Keratinocyte (primary cell): ENCODE data around the gene LAMB4. TPM values are rescaled to one million over a fixed set of nuclear protein-coding genes. Genes with fewer than 3 reads are reported as not detected.

ENCODE experiments used
- DNase-seq: peaks from one replicate; pipeline ENCODE4 v3.0.0-alpha.2; 2011; ENCODE audit warnings: low read depth, missing footprints, low spot score
- FAIRE-seq: peaks from 2 replicates; lab custom pipeline; 2011; peaks lifted over from hg19 to GRCh38; lab: Jason Lieb, UNC
- H2AFZ ChIP-seq: 2 replicates; pipeline ENCODE4 v1.6.0; 2012; ENCODE audit warnings: low read length, control low read depth, inconsistent platforms; ENCODE audit not compliant: control insufficient read depth
- H3K27ac ChIP-seq: 2 replicates; pipeline ENCODE4 v1.5.1; 2011; ENCODE audit warnings: low read length; ENCODE audit not compliant: control insufficient read depth, insufficient read depth
- H3K27me3 ChIP-seq: 3 replicates; pipeline ENCODE4 v1.6.0; 2011; ENCODE audit warnings: low read length; ENCODE audit not compliant: control insufficient read depth, insufficient read depth; ENCODE audit errors: extremely low read depth
- H3K36me3 ChIP-seq, 2 experiments: 2 replicates in 1 of 2; 3 replicates in 1 of 2; pipeline ENCODE4 v1.5.1; 2011; ENCODE audit warnings: low read length in 2 of 2, mild to moderate bottlenecking in 1 of 2; ENCODE audit not compliant: control insufficient read depth in 2 of 2, insufficient read depth in 2 of 2; ENCODE audit errors: extremely low read depth in 1 of 2
- H3K4me1 ChIP-seq: 3 replicates; pipeline ENCODE4 v1.5.1; 2011; ENCODE audit warnings: low read length; ENCODE audit not compliant: control insufficient read depth, insufficient read depth; ENCODE audit errors: extremely low read depth
- H3K4me2 ChIP-seq: 3 replicates; pipeline ENCODE4 v1.6.0; 2011; ENCODE audit warnings: low read depth, low read length; ENCODE audit not compliant: control insufficient read depth, insufficient read depth; ENCODE audit errors: extremely low read depth
- H3K4me3 ChIP-seq, 3 experiments: fragments of 200-600 bp in 1 of 3; sonication (generic) in 1 of 3; 2 replicates in 2 of 3; 3 replicates in 1 of 3; pipeline ENCODE4 v1.5.1; 2011 to 2016; ENCODE audit warnings: low read length in 3 of 3, mild to moderate bottlenecking in 3 of 3, control low read depth in 2 of 3, inconsistent platforms in 1 of 3, low read depth in 1 of 3, mixed read lengths in 1 of 3, mixed run types in 1 of 3, moderate library complexity in 1 of 3; ENCODE audit not compliant: control insufficient read depth in 2 of 3, insufficient read depth in 2 of 3; ENCODE audit errors: extremely low read depth in 1 of 3
- H3K79me2 ChIP-seq: 2 replicates; pipeline ENCODE4 v1.6.0; 2012; ENCODE audit warnings: low read length; ENCODE audit not compliant: control insufficient read depth, insufficient read depth
- H3K9ac ChIP-seq: 3 replicates; pipeline ENCODE4 v1.6.0; 2011; ENCODE audit warnings: low read length; ENCODE audit not compliant: control insufficient read depth, insufficient read depth; ENCODE audit errors: extremely low read depth
- H3K9me1 ChIP-seq: 3 replicates; pipeline ENCODE4 v1.6.0; 2011; ENCODE audit warnings: low read length; ENCODE audit not compliant: control insufficient read depth, insufficient read depth; ENCODE audit errors: extremely low read depth
- H3K9me3 ChIP-seq: 2 replicates; pipeline ENCODE4 v1.5.1; 2012; ENCODE audit warnings: low read depth, low read length; ENCODE audit not compliant: control insufficient read depth
- H4K20me1 ChIP-seq: 3 replicates; pipeline ENCODE4 v1.6.0; 2011; ENCODE audit warnings: low read length; ENCODE audit not compliant: control insufficient read depth, insufficient read depth; ENCODE audit errors: extremely low read depth
- EZH2 ChIP-seq: IDR thresholded peaks from one replicate; pipeline ENCODE4 v1.6.1; 2012; ENCODE audit warnings: inconsistent platforms, mild to moderate bottlenecking, low read length, moderate library complexity
- dilution Hi-C: fragments of 300-500 bp; cut with MboI; formaldehyde crosslinking; loops from one replicate; pipeline ENCODE4 v1.7.0; 2020; ENCODE audit warnings: low sequenced_read_pairs; ENCODE audit not compliant: extremely low pct_ligation_motif_present
- polyA plus RNA-seq, 5 experiments: library from polyadenylated mRNA; depleted of rRNA in 3 of 5; stranded (reverse) in 3 of 5; stranded (forward) in 1 of 5; unstranded in 1 of 5; fragments of >200 nt; gene quantifications; 1 replicate in 1 of 5; 2 replicates in 3 of 5; 3 replicates in 1 of 5; pipeline versions ENCODE4 v1.2.1 to v1.2.3, GENCODE V29; 2011 to 2012; ENCODE audit warnings: missing spikeins in 2 of 5, low read depth in 1 of 5, low replicate concordance in 1 of 5
- TF ChIP-seq, protein P1 (sequence below), 3 experiments: IDR thresholded peaks in 1 of 3; conservative IDR thresholded peaks in 1 of 3; optimal IDR thresholded peaks in 1 of 3; 2 replicates in 2 of 3; 3 replicates in 1 of 3; pipeline versions ENCODE3 to v1.5.1; 2011; ENCODE audit warnings: low read length in 3 of 3, mild to moderate bottlenecking in 3 of 3, moderate library complexity in 2 of 3, control low read depth in 1 of 3, inconsistent platforms in 1 of 3; ENCODE audit not compliant: insufficient read depth in 2 of 3; ENCODE audit errors: extremely low read depth in 1 of 3

Gene LAMB4
- polyA plus RNA-seq, 1 donor (not counting 4 experiments of a cell fraction or from before 2014, with no cell fraction given) = 3.7 TPM

DNA sequence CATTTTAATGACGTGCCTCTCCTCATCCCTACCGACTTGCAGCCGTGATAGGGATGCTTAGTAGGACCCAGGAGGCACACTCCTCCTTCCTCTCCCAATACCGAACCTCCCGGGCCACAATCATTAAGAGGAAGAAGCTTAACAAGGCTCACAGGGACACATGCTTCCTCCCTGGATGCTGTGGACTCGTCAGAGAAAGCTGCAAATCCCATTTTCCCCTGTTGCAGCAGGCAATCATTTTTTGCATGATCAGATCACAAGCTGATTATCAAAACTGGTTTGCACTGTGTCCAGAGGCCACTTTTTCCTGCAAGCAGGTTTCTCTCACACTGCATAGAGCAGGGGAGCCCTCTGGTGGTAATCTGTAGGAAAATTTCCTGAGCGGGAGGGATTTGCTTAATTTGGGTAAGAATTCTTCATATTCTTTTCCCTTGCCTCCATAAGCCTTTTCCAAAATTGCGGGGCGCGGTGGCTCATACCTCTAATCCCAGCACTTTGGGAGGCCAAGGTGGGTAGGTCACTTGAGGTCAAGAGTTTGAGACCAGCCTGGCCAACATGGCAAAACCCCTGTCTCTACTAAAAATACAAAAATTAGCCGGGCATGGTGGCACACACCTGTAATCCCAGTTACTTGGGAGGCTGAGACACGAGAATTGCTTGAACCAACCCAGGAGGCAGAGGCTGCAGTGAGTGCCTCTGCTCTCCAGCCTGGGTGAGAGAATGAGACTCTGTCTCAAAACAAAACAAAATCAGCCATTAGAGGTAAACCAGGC lies 16.1 kb upstream of the LAMB4 start:
- no peaks in the 10 kb centered on the region for H3K9me1 ChIP-seq
- H3K79me2 ChIP-seq = no peaks in the 10 kb centered on the region
- H3K4me2 ChIP-seq = peak overlapping the region; percentile 88
- no peaks in the 10 kb centered on the region for H3K36me3 ChIP-seq
- H4K20me1 ChIP-seq = no peaks in the 10 kb centered on the region
- dilution Hi-C loops = no loop called here
- peaks cover 8% of the 10 kb centered on the region for H3K4me1 ChIP-seq
- no peak overlapping the region for H3K9ac ChIP-seq
- H3K9me3 ChIP-seq = no peaks in the 10 kb centered on the region
- H3K27ac ChIP-seq = no peak overlapping the region
- H3K27me3 ChIP-seq = no peaks in the 10 kb centered on the region
- TF ChIP-seq, protein P1, sequence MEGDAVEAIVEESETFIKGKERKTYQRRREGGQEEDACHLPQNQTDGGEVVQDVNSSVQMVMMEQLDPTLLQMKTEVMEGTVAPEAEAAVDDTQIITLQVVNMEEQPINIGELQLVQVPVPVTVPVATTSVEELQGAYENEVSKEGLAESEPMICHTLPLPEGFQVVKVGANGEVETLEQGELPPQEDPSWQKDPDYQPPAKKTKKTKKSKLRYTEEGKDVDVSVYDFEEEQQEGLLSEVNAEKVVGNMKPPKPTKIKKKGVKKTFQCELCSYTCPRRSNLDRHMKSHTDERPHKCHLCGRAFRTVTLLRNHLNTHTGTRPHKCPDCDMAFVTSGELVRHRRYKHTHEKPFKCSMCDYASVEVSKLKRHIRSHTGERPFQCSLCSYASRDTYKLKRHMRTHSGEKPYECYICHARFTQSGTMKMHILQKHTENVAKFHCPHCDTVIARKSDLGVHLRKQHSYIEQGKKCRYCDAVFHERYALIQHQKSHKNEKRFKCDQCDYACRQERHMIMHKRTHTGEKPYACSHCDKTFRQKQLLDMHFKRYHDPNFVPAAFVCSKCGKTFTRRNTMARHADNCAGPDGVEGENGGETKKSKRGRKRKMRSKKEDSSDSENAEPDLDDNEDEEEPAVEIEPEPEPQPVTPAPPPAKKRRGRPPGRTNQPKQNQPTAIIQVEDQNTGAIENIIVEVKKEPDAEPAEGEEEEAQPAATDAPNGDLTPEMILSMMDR (optimal IDR thresholded peaks at IDR 0.05 in 1 of 3, IDR thresholded peaks at IDR 0.05 in 1 of 3, conservative IDR thresholded peaks at IDR 0.05 in 1 of 3; ENCODE audit: extremely low read depth in 1 of 3, insufficient read depth in 2 of 3, low read length in 3 of 3) = peak; percentile 82 to 94 (median 89)
- no peak for TF ChIP-seq EZH2
- DNase-seq (no peak), FAIRE-seq (peak; percentile 71)
- peak overlapping the region; percentile 83 for H2AFZ ChIP-seq
- H3K4me3 ChIP-seq = peak overlapping the region in 1 of 3 experiments; percentile 63

DNA sequence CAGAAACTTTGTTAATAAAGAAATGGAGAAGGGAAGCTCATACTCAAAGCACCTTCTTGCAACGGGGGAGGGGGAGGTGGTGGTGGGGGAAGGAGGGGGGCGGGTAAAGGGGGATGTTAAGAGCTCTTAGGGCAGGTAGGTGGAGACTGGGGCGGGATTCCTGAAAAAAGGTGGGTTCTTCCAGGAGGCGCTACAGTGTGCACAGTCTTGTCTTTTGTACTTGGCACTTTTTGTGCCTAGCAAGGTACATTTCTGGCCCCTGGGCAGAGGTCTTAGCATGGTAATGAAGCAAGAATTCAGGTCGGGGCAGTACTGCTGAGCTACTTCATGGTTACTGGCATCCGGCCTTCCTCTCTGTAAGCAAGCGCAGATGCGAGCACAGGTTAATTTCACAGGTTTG lies 15.2 kb upstream of the LAMB4 start:
- H3K9me1 ChIP-seq = no peaks in the 10 kb centered on the region
- peaks cover 8% of the 10 kb centered on the region for H3K4me1 ChIP-seq
- no peaks in the 10 kb centered on the region for H3K9me3 ChIP-seq
- DNase-seq (no peak), FAIRE-seq (peak; percentile 44)
- dilution Hi-C loops = no loop called here
- H3K27me3 ChIP-seq = no peaks in the 10 kb centered on the region
- H3K9ac ChIP-seq = no peak overlapping the region
- no peaks in the 10 kb centered on the region for H3K36me3 ChIP-seq
- peak overlapping the region; percentile 88 for H3K4me2 ChIP-seq
- no peak for TF ChIP-seq EZH2
- TF ChIP-seq, protein P1 (optimal IDR thresholded peaks at IDR 0.05 in 1 of 3, IDR thresholded peaks at IDR 0.05 in 1 of 3, conservative IDR thresholded peaks at IDR 0.05 in 1 of 3; ENCODE audit: extremely low read depth in 1 of 3, insufficient read depth in 2 of 3, low read length in 3 of 3) = no peak
- H3K79me2 ChIP-seq = no peaks in the 10 kb centered on the region
- H4K20me1 ChIP-seq = no peaks in the 10 kb centered on the region
- no peak overlapping the region for H3K27ac ChIP-seq
- no peak overlapping the region for H3K4me3 ChIP-seq
- H2AFZ ChIP-seq = no peak overlapping the region
